Upper lobe of left lung (tissue), 4 donors: Measurements from ENCODE around the gene PPP4R3A.
"Not testable (repeated sequence)": the region's sequence is repeated elsewhere in the genome, so short reads cannot be mapped to it uniquely, and the experiment has no call there.

ENCODE experiments used
- POLR2A ChIP-seq, 4 donors: fragments of 450-650 bp; IDR thresholded peaks; one replicate each; pipeline ENCODE4 v1.5.1; 2016 to 2017; ENCODE audit warnings: antibody characterized with exemption in 4 of 4, mild to moderate bottlenecking in 2 of 4
- TF ChIP-seq, protein P1 (sequence below), 6 experiments: fragments of 450-650 bp in 4 of 6; fragments of 200-600 bp in 2 of 6; sonication (generic) in 2 of 6; IDR thresholded peaks; one replicate each; pipeline ENCODE4 v1.5.1; 2016 to 2019; ENCODE audit warnings: antibody characterized with exemption in 6 of 6

GRCh38 chr14:91436266-91436665 lies 73.8 kb downstream of the PPP4R3A start:
- TF ChIP-seq, protein P1, sequence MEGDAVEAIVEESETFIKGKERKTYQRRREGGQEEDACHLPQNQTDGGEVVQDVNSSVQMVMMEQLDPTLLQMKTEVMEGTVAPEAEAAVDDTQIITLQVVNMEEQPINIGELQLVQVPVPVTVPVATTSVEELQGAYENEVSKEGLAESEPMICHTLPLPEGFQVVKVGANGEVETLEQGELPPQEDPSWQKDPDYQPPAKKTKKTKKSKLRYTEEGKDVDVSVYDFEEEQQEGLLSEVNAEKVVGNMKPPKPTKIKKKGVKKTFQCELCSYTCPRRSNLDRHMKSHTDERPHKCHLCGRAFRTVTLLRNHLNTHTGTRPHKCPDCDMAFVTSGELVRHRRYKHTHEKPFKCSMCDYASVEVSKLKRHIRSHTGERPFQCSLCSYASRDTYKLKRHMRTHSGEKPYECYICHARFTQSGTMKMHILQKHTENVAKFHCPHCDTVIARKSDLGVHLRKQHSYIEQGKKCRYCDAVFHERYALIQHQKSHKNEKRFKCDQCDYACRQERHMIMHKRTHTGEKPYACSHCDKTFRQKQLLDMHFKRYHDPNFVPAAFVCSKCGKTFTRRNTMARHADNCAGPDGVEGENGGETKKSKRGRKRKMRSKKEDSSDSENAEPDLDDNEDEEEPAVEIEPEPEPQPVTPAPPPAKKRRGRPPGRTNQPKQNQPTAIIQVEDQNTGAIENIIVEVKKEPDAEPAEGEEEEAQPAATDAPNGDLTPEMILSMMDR (IDR thresholded peaks at IDR 0.05): not testable (repeated sequence)
- not testable (repeated sequence) for TF ChIP-seq POLR2A (IDR thresholded peaks at IDR 0.05)
